CD4-positive, alpha-beta T cell treated with Interferon gamma for 1 hour (primary cell): ENCODE data around the gene SMARCA4.

Experiments used
- DNase-seq: peaks from one replicate; pipeline ENCODE4 v3.0.0-alpha.2; 2020

The SMARCA4 gene

DNA sequence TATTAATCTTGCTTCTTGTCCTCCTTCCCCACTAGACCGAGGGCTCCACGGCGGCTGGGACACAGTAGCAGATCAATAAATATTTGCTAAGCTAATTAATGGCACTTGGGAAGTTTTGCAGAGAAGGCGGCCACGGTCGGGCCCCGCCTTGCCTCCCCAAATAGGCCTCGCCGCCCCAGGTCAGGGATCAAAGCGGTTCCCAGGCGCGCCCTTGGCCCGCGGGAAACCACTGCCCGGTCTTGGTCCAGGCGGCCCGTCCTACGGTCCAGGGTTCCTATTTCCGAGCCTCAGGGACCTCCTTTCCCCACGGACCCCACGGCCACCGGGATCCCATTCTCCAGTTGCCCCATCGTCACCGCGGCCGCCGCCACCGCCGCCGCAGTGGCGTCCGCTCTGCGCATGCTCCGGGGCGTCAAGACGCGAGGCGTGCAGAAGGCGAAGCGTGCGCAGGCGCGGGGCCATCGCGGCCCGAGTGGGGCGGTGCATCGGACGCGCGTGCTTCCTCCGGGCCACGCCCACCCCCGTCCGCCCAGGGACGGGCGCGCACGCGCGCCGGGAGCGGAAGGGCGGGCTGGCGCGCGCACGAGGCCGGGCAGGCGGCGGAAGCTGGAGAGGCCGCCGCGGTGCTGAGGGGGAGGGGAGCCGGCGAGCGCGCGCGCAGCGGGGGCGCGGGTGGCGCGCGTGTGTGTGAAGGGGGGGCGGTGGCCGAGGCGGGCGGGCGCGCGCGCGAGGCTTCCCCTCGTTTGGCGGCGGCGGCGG, at the start of gene SMARCA4:
TSS of gene SMARCA4 (plus strand) at position 717 of the 759 bp plus-strand sequence. CDS start 23,122 bp downstream, outside the sequence.
- peak; percentile 97 for DNase-seq

DNA sequence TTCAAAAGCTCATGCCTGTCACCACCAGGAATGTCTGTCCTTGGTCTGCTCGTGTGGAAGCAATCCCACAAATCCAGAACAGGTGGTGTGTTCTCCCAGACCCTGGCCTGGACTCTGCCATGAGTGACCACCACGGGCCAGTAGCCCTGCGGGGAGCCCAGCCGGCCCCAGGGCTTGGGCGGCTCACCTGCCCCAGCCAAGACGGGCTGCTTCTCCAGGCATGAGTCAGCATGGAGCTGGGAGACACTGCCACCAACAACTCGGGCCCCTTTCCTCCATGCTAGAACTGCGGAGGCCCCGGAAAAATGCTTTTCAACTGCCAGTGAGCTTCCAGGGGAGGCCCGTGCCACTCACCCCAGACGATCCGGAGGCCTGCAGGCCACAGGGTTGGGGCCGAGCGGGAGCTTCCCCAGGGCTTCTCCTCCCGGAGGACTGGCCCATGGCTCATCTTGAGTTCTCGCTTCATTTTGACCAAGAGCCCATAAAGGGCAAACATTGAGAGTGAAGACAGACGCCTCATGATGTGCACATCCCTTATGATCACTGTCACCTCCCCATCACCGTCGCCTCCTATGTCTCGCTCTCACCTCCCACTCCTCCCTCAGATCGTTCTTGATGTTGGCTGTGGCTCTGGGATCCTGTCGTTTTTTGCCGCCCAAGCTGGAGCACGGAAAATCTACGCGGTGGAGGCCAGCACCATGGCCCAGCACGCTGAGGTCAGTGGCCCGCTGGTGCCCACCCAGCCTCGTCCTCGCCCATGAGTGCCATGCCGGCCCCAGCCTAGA, 49.1 kb upstream of the SMARCA4 start:
- DNase-seq, result no peak

DNA sequence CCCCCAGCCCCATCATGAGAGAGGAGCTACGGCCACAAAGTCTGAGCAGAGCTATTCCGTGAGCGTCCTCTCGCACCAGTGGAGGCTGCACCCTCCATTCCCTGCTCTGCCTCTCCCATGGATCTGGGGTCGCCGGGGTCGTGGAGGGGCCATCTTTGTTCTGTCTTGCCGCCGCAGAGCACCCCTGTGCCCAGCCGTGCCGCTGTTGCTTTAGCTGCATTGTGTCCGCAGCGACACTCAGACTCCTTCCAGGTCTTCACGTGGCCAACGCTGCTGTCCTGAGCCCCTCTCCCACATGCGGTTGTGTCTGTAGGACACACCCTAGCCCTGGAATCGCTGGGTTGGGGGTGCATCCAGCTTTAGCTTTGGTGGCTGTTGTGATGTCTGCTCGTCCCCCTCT, 48.2 kb upstream of the SMARCA4 start:
- no peak for DNase-seq

DNA sequence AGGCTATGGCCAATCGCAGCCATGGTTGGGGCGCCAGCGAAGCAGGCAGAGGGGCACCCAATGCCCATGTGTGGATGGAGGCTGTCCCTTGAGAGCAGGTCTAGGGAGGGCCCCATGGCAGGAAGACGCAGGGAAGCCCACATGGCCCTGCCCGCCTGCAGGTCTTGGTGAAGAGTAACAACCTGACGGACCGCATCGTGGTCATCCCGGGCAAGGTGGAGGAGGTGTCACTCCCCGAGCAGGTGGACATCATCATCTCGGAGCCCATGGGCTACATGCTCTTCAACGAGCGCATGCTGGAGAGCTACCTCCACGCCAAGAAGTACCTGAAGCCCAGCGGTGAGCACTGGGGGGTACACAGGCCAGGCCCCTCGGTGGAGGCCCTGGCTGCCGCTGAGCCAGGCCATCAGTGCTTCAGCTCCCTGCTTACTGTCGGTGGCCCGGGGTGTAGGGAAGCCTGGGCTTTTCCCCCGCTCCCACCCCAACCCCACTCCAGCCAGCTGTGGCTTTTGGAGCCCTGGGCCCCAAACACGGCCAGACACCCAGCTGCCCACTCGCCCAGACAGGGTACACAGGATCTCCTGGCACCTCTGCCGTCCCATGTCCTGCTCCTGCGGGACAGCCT, 47.0 kb upstream of the SMARCA4 start:
- DNase-seq, result no peak

DNA sequence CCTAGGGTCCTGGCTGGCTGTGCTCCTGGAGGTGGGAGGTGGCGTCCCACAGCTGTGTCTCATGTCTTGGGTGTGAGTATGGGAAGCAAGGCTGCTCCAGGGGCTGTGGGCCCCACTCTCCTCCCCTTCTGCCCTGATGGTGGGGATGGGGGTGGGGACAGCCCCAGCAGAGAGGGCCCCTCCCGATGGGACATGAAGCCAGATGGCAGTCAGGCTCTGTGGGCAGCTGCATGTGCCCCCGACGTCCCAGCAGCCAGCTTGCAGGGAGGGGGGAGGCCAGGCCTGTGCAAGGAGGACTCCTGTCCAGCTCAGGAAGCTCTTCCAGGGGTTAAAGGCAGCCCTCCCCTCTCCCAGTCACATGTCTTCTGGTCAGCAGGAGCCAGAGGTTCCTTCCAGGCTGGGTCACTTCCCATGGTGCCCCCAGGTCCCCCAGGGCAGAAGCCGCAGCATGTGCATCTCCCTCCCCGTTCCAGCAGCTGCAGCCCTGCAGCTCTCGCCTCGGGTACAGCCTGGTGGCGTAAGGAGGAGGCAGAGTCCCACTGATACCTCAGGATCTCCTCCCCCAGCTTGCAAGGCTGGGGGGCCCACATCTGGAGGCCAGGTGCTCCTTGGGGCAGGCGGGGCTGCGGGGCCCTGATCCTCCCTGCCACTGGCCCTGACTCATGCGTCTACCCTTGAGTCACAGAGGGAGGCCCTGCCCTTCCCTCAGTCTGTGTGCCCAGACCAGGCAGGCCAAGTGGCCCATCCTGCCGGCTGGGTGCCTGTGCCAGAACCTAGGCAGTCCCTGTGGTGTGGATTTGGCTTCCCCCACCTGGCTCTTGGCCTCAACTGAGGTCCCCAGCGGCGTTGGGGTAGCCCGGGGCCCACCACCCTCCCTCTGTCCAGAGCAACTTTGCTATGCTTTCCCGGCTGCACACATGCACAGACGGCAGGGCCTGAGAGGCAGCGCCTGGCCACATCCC, 45.4 kb upstream of the SMARCA4 start:
- DNase-seq, result no peak

DNA sequence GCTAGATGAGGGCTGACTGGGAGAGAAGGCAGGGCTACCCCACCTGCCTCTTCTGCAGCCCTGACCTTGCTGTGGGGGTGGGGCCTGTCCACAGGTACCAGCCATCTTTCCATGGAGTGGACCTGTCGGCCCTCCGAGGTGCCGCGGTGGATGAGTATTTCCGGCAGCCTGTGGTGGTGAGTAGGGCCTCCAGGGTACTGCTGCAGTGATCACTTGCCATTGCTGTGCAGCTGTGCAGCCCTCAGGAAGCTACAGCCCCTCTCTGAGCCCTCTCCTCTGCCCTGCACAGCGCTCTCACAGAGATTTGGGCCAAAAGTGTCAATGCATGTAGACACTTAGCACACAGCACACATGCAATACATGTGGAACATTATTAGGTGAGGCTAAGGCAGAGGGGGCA, 44.2 kb upstream of the SMARCA4 start:
- no peak for DNase-seq

DNA sequence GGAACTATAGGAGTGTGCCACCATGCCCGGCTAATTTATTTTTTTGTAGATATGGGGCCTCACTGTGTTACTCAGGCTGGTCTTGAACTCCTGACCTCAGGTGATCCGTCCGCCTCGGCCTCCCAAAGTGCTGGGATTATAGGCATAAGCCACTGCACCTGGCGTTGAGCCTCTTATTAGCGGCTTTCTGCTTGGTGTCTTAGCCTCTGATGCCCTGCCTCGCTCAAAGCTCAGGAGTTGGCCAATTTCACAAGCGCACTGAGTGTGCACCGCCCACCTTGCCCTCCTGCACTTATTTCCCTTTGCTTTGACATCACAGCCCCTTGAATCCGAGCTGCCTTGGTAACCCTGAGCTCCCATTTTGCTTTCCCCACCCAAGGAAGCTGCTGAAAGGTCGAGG, 42.5 kb upstream of the SMARCA4 start:
- no peak for DNase-seq

DNA sequence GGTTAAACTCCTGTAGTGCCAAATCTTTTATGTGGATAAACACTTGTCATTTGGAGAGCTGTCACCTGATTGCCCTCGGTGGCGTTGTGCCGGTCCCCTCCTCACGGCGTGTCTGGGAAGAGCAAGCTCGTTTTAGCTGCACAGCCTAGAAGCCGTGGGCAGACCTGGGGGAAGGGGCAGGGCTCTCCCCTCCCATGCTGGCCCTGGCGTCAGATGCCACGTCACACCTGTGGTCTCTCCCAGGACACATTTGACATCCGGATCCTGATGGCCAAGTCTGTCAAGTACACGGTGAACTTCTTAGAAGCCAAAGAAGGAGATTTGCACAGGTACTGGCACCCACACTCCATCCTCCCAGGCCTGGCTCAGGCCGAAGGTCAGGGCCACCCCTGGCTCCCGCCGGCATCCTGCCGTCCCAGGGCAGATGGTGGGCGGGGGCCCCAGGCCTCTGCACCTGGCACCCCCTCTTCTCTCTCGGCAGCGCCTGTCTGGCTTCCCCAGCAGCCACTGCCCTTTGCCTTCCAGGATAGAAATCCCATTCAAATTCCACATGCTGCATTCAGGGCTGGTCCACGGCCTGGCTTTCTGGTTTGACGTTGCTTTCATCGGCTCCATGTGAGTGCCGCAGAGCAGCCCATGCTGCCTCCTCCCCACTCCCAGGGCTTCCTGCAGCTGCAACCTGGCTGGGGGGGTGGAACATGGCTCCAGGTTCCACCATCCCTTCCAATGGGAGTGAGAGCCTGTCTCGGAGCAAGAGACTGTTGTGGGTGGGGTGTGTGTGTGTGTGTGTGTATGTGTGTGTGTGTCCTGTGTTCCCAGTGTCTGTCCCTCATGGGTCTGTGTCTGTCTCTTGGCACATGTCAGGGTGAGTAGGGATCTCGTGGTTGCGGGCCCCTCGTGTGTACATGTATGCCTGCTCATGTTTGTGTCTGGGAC, 41.2 kb upstream of the SMARCA4 start:
- DNase-seq, result no peak

DNA sequence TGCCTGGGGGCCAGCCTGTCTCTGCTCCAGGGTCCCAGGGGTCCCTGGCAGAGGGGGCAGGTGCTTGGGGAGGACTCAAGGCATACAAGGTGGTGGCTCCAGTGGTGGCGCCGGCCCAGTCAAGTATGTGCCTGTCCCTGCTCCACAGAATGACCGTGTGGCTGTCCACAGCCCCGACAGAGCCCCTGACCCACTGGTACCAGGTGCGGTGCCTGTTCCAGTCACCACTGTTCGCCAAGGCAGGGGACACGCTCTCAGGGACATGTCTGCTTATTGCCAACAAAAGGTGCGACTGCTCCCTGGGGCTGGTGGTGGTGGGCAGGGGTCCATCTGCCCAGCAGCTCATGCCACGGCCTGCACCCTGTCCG, 40.6 kb upstream of the SMARCA4 start:
- no peak for DNase-seq

DNA sequence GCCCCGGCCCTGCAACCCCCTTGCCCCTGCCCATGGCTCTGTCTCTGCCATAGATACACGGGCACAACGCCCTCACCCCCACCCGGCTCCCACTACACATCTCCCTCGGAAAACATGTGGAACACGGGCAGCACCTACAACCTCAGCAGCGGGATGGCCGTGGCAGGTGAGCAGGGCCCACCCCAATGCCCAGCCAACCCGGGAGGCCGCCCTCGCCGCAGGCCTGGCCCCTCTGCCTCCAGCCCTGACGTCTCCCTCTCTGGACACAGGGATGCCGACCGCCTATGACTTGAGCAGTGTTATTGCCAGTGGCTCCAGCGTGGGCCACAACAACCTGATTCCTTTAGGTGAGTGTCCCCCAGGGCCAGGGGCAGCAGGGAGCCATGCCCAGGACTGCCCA, 40.0 kb upstream of the SMARCA4 start:
- DNase-seq, result no peak

DNA sequence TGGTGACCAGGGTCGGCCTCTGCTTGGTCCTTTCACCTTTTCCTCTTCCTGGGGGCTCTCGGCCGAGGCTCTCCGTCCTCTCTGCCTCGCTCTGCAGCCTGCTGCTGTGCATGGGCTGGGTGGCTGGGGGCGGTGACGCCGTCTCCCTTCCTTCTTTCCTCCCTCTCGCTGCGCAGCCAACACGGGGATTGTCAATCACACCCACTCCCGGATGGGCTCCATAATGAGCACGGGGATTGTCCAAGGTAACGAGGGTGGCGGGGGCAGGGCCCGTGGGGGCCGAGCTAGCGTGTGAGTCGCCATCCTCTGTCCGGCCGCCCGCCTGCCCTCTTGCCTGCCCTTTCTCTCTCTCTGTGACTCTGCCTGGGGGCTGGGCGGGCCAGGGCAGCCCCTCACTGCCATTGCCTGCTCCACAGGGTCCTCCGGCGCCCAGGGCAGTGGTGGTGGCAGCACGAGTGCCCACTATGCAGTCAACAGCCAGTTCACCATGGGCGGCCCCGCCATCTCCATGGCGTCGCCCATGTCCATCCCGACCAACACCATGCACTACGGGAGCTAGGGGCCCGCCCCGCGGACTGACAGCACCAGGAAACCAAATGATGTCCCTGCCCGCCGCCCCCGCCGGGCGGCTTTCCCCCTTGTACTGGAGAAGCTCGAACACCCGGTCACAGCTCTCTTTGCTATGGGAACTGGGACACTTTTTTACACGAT, 39.5 kb upstream of the SMARCA4 start:
- DNase-seq, result no peak

DNA sequence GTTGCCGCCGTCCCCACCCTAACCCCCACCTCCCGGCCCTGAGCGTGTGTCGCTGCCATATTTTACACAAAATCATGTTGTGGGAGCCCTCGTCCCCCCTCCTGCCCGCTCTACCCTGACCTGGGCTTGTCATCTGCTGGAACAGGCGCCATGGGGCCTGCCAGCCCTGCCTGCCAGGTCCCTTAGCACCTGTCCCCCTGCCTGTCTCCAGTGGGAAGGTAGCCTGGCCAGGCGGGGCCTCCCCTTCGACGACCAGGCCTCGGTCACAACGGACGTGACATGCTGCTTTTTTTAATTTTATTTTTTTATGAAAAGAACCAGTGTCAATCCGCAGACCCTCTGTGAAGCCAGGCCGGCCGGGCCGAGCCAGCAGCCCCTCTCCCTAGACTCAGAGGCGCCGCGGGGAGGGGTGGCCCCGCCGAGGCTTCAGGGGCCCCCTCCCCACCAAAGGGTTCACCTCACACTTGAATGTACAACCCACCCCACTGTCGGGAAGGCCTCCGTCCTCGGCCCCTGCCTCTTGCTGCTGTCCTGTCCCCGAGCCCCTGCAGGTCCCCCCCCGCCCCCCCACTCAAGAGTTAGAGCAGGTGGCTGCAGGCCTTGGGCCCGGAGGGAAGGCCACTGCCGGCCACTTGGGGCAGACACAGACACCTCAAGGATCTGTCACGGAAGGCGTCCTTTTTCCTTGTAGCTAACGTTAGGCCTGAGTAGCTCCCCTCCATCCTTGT, 38.8 kb upstream of the SMARCA4 start:
- no peak for DNase-seq

DNA sequence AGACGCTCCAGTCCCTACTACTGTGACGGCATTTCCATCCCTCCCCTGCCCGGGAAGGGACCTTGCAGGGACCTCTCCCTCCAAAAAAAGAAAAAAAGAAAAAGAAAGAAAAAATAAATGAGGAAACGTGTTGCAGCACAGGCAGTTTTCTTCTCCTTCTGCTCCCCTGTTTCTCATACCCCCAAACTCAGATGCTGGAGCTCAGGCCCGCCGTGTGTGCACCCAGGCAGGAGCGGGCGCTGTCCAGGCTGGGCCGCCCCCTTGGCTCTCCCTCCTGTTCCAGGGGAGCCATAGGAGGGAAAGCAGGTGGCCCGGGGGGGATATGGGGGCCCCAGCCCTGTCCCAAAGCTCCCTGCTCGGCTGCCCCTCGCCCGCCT, 38.2 kb upstream of the SMARCA4 start:
- no peak for DNase-seq

DNA sequence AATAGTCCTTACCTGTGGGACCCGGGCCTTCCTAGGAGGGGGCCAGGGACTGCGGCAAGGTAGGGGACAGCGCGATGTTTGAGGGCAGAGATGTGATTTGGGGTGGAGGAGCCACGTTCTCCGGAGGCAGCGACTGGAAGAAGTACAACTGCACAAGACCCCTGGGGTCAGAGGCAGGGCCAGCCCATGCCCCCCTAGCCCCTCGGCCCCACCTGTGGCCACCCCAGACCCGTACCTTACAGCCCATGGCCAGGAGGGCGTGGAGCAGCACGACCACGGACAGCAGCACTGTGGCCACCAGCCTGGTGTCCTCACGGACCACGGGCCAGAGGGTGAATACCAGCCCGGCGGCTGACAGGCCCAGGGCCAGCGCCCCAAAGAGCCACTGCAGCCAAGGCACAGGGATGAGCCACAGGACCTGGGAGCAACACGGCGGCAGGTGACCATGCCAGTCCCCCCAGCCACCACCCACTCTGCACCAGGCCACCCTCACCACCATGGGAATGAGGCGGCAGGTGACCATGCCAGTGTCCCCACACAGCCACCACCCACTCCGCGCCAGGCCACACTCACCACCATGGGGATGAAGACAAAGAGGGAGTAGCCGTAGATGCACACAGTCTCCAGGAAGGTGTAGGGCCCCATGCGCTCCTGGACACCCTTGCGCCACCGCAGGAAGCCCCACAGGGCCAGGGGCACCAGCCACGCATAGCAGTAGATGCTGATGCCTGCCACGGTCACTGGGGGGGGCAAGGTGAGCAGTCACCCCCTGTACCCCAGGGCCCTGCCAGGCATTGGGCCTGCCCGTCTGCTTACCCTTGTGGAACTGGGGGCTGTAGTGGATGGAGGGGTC, 37.3 kb upstream of the SMARCA4 start:
- DNase-seq, result no peak

DNA sequence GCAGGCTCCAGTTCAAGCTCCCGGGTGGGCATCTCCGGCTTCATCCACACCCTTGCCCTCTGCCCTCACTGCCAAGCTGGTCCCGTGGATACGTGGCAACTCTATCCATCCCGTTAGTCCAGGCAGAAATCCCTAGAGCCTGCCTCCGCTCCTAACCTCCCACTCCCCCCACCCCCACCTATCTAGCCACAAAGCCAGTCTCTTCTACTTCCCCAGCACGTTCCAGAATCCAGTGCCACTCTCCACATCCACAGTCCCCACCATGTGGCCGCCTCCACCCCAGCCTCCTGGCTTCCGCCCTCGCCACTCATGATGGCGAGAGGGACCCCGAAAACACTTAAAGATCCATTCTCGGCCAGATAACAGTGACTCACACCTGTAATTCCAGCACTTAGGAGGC, 36.2 kb upstream of the SMARCA4 start:
- DNase-seq, result no peak

DNA sequence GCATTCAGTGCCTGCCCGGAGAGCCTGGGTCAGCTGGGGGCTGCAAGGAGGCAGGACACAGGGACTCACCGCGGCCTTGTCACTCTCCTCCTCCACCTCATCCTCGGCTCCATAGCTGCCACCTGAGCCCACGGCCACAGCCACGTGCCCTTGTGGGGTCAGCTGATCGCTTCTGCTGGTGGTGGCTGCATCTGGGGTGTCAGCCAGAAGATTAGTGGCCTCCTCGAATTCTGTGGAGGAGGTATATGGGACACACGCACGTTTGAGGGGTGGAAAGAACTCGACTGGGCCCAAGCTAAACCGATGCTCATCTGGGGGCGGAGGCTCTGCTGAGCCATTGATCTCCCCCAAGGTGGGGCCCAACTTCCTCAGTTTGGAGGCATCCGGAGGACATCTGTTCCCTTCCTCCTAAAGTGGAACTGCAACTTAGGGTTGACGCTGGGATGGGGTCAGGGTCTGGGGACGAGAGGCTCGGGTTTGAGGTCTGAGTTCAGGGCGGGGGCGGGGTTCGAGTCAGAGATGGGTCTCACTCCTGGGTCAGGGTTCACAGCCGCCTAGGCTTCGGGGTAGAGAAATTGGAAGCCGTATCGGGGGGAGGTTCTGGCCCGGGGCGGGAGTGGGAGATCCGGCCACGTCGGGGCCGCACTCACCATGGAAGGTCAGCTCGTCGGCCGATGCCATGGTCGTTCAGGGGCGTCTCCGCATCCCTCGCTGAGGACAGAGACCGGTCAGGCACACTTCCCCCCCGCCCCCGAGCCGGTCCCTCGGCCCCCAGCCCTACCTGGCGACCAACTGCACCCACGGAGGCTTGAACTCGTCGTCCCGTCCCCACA, 32.9 kb upstream of the SMARCA4 start:
- no peak for DNase-seq

DNA sequence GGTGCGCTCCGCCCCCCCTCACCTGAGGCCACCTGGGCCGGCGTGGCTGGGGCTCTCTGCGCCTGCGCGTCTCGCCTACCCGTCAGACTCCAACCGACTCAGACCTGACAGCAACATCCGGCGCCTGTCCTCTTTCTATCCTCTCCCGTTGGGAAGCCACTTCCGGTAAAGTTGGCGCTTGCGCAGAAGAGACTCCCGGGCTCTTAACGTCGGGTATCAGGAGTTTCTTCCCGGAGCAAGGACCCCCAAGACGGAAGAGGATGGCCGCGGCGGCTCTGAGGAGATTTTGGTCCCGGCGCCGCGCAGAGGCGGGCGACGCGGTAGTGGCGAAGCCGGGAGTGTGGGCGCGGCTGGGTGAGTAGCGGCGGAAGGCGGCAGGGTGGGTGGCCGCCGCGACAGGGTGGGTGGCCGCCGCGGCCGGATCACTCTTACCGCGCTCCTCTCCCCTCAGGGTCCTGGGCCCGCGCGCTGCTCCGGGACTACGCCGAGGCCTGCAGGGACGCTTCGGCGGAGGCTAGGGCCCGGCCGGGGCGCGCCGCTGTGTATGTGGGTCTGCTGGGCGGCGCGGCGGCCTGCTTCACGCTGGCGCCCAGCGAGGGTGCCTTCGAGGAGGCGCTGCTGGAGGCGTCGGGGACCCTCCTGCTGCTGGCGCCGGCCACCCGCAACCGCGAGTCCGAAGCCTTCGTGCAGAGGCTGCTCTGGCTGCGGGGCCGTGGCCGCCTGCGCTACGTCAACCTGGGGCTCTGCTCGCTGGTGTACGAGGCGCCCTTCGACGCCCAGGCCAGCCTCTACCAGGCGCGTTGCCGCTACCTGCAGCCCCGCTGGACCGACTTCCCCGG, 32.0 kb upstream of the SMARCA4 start, which contains the start of the genes TIMM29 and YIPF2:
TSS of gene TIMM29 (plus strand) at position 249 of the 839 bp plus-strand sequence. CDS start at position 261, 12 bp downstream.
TSS of gene YIPF2 (minus strand) at position 77 of the 839 bp plus-strand sequence. CDS start 229 bp downstream, outside the sequence.
- DNase-seq, result peak; percentile 96
